Lower leg skin (tissue), 4 donors: ENCODE results near the gene COMMD9. TPM values are rescaled to one million over a fixed set of nuclear protein-coding genes. Genes with fewer than 3 reads are reported as not detected.

ENCODE experiments used
- DNase-seq, 2 donors: peaks; one replicate each; pipeline ENCODE4 v3.0.0-alpha.2; 2019; ENCODE audit warnings: low spot score in 2 of 2
- H3K4me3 ChIP-seq: fragments of 200-600 bp; sonication (generic); 2 replicates; pipeline ENCODE4 v1.5.1; 2017; ENCODE audit warnings: mild to moderate bottlenecking, low read depth; ENCODE audit not compliant: poor library complexity, severe bottlenecking
- CTCF ChIP-seq, 3 donors: fragments of 450-650 bp; IDR thresholded peaks; one replicate each; pipeline ENCODE4 v1.5.1; 2016; ENCODE audit warnings: antibody characterized with exemption in 3 of 3, mild to moderate bottlenecking in 3 of 3, moderate library complexity in 2 of 3
- POLR2A ChIP-seq, 2 donors: fragments of 450-650 bp; IDR thresholded peaks; one replicate each; pipeline ENCODE4 v1.6.1; 2016 to 2017; ENCODE audit warnings: antibody characterized with exemption in 2 of 2, mild to moderate bottlenecking in 1 of 2, moderate library complexity in 1 of 2
- WGBS, 2 donors: methylation state at CpG; one replicate each; pipeline ENCODE4 v1.1.5; 2018; 5-methylcytosine and 5-hydroxymethylcytosine counted together
- intact Hi-C: fragments of 100-400 bp; cut with DNase I; formaldehyde crosslinking; loops from one replicate; pipeline ENCODE4 v1.15.0; 2023; ENCODE audit warnings: low total_unique reads
- total RNA-seq, 4 donors: library from RNA; depleted of rRNA; stranded (reverse); fragments of >200 nt; gene quantifications; one replicate each; pipeline ENCODE4 v1.1.0, GENCODE V29; 2016

The COMMD9 gene
- total RNA-seq, 4 donors from 2014 or later = 33.3 to 57.6 (median 42.9) TPM

GRCh38 chr11:36240801-36241200 lies 48.4 kb downstream of the COMMD9 start:
- no peak overlapping the region for H3K4me3 ChIP-seq
- no peak for TF ChIP-seq CTCF (IDR thresholded peaks at IDR 0.05)
- no peak for TF ChIP-seq POLR2A (IDR thresholded peaks at IDR 0.05)
- intact Hi-C loops = no loop called here
- no peak for DNase-seq
- WGBS, 2 donors = 80 to 94% methylated on average over 4 of the region's 4 CpGs

- TF ChIP-seq CTCF (IDR thresholded peaks at IDR 0.05) (no peak), POLR2A (IDR thresholded peaks at IDR 0.05) (no peak)
- WGBS, 2 donors = 70 to 82% methylated on average over 4 of the region's 4 CpGs
- intact Hi-C loops = no loop called here
- no peak overlapping the region for H3K4me3 ChIP-seq
- DNase-seq = no peak
Measured at GRCh38 chr11:36240173-36240572, 49.1 kb downstream of the COMMD9 start.

- TF ChIP-seq POLR2A (IDR thresholded peaks at IDR 0.05) = no peak
- no peak for TF ChIP-seq CTCF (IDR thresholded peaks at IDR 0.05)
- 65 to 69% methylated on average over 3 of the region's 3 CpGs for WGBS, 2 donors
- DNase-seq = no peak
- intact Hi-C loops = no loop called here
- H3K4me3 ChIP-seq = no peak overlapping the region
Measured at GRCh38 chr11:36239636-36240035, 49.6 kb downstream of the COMMD9 start.

GRCh38 chr11:36238881-36239280 lies 50.3 kb downstream of the COMMD9 start:
- no peak for DNase-seq
- WGBS, 2 donors = 73 to 84% methylated on average over 1 of the region's 1 CpG
- H3K4me3 ChIP-seq = no peak overlapping the region
- no peak for TF ChIP-seq POLR2A (IDR thresholded peaks at IDR 0.05)
- no peak for TF ChIP-seq CTCF (IDR thresholded peaks at IDR 0.05)
- intact Hi-C loops = no loop called here

GRCh38 chr11:36238036-36238631 lies 51.1 kb downstream of the COMMD9 start:
- TF ChIP-seq POLR2A (IDR thresholded peaks at IDR 0.05) (no peak), CTCF (IDR thresholded peaks at IDR 0.05) (no peak)
- intact Hi-C loops = no loop called here
- H3K4me3 ChIP-seq = no peak overlapping the region
- no peak for DNase-seq

GRCh38 chr11:36237391-36237790 lies 51.8 kb downstream of the COMMD9 start:
- TF ChIP-seq POLR2A (IDR thresholded peaks at IDR 0.05) = no peak
- TF ChIP-seq CTCF (IDR thresholded peaks at IDR 0.05) = no peak
- no peak overlapping the region for H3K4me3 ChIP-seq
- DNase-seq = no peak
- intact Hi-C loops = no loop called here
